Epithelial cell of prostate (primary cell): ENCODE data around the gene CXCR4.

ENCODE experiments used
- DNase-seq: peaks from one replicate; pipeline ENCODE4 v3.0.0-alpha.2; 2011; ENCODE audit warnings: low read depth, low spot score
- H3K27ac ChIP-seq: fragments of 450-650 bp; 2 replicates; pipeline ENCODE4 v1.5.1; 2017; ENCODE audit warnings: mild to moderate bottlenecking

CXCR4 gene

GRCh38 chr2:136131961-136132824 is 14.2 kb upstream of the CXCR4 start:
- H3K27ac ChIP-seq: no peak overlapping the region
- no peak for DNase-seq

- H3K27ac ChIP-seq: no peak overlapping the region
- DNase-seq: no peak
Measured at GRCh38 chr2:136131484-136131960, 13.6 kb upstream of the CXCR4 start.

- no peak overlapping the region for H3K27ac ChIP-seq
- DNase-seq: no peak
Measured at GRCh38 chr2:136130511-136130910, 12.6 kb upstream of the CXCR4 start.

- no peak for DNase-seq
- H3K27ac ChIP-seq: no peak overlapping the region
Measured at GRCh38 chr2:136130045-136130444, 12.1 kb upstream of the CXCR4 start.

GRCh38 chr2:136129601-136130000 is 11.7 kb upstream of the CXCR4 start:
- H3K27ac ChIP-seq: no peak overlapping the region
- DNase-seq: no peak

GRCh38 chr2:136128905-136129304 is 11.0 kb upstream of the CXCR4 start:
- DNase-seq: no peak
- no peak overlapping the region for H3K27ac ChIP-seq

GRCh38 chr2:136128366-136128765 is 10.4 kb upstream of the CXCR4 start:
- no peak for DNase-seq
- no peak overlapping the region for H3K27ac ChIP-seq

GRCh38 chr2:136127356-136127755 is 9.4 kb upstream of the CXCR4 start:
- H3K27ac ChIP-seq: no peak overlapping the region
- DNase-seq: no peak

- DNase-seq: no peak
- no peak overlapping the region for H3K27ac ChIP-seq
Measured at GRCh38 chr2:136126421-136126926, 8.5 kb upstream of the CXCR4 start.

- DNase-seq: no peak
- H3K27ac ChIP-seq: no peak overlapping the region
Measured at GRCh38 chr2:136126021-136126420, 8.1 kb upstream of the CXCR4 start.

- DNase-seq: no peak
- no peak overlapping the region for H3K27ac ChIP-seq
Measured at GRCh38 chr2:136125236-136125635, 7.3 kb upstream of the CXCR4 start.

- DNase-seq: no peak
- no peak overlapping the region for H3K27ac ChIP-seq
Measured at GRCh38 chr2:136124805-136125204, 6.9 kb upstream of the CXCR4 start.

- no peak for DNase-seq
- H3K27ac ChIP-seq: no peak overlapping the region
Measured at GRCh38 chr2:136122661-136123060, 4.7 kb upstream of the CXCR4 start.

- H3K27ac ChIP-seq: no peak overlapping the region
- DNase-seq: no peak
Measured at GRCh38 chr2:136121204-136121910, 3.4 kb upstream of the CXCR4 start.

- H3K27ac ChIP-seq: no peak overlapping the region
- no peak for DNase-seq
Measured at GRCh38 chr2:136119717-136120675, 2.0 kb upstream of the CXCR4 start.

GRCh38 chr2:136118819-136119716 is 1.1 kb upstream of the CXCR4 start:
- no peak for DNase-seq
- H3K27ac ChIP-seq: no peak overlapping the region

GRCh38 chr2:136117391-136117841 is 533 bp downstream of the CXCR4 start:
- no peak overlapping the region for H3K27ac ChIP-seq
- DNase-seq: no peak

- H3K27ac ChIP-seq: no peak overlapping the region
- no peak for DNase-seq
Measured at GRCh38 chr2:136116813-136117390, 1.0 kb downstream of the CXCR4 start.
